K562 (cell line): ENCODE measurements around the gene AKR1D1. TPM values are rescaled to one million over a fixed set of nuclear protein-coding genes. Genes with fewer than 3 reads are reported as not detected.

ENCODE experiments used
- ATAC-seq: fragments of 200-7000 bp; cut with Tn5 transposase; 3 replicates; pipeline ENCODE4 v1.9.1; 2020; ENCODE audit warnings: moderate library complexity
- BruUV-seq: library from RNA; stranded (reverse); fragments of 400-500 nt; replicated peaks from 2 replicates; lab custom pipeline; 2021; lab: Mats Ljungman, UMichigan
- CTCF ChIA-PET: fragments of 300-600 bp; formaldehyde crosslinking; extraction: SDS; loops from one replicate; lab custom pipeline; 2021; ENCODE audit warnings: low intra/inter-chr PET ratio; lab: Yijun Ruan, JAX
- POLR2A ChIA-PET: fragments of 300-600, 350-650 bp; sonication (Branson Sonifier 250); formaldehyde crosslinking; extraction: SDS; loops from one replicate; lab custom pipeline; 2021; ENCODE audit warnings: antibody characterized with exemption, inconsistent platforms; lab: Yijun Ruan, JAX
- DNase-seq, 4 experiments: peaks; one replicate each; pipeline versions ENCODE4 v3.0.0 to v3.0.0-alpha.2; 2011 to 2018; ENCODE audit warnings: low spot score in 3 of 4, mixed read lengths in 3 of 4; ENCODE audit errors: extremely low read depth in 1 of 4
- FAIRE-seq: peaks from 2 replicates; lab custom pipeline; 2011; peaks lifted over from hg19 to GRCh38; lab: Jason Lieb, UNC
- H2AFZ ChIP-seq: 2 replicates; pipeline ENCODE4 v1.6.0; 2011; ENCODE audit warnings: low read depth, low read length, control low read depth, inconsistent platforms
- H3K27ac ChIP-seq: fragments of 200-600 bp; 3 replicates; pipeline ENCODE4 v1.8.0; 2011; ENCODE audit warnings: low read depth, mild to moderate bottlenecking, control low read depth, inconsistent platforms, low read length, moderate library complexity, mixed read lengths; ENCODE audit errors: extremely low read depth
- H3K27me3 ChIP-seq, 2 experiments: fragments of 300-600 bp in 1 of 2; 2 replicates in 1 of 2; 3 replicates in 1 of 2; pipeline versions ENCODE4 v1.6.0 to v1.8.0; 2011; ENCODE audit warnings: inconsistent platforms in 2 of 2, low read length in 2 of 2, mild to moderate bottlenecking in 1 of 2, mixed read lengths in 1 of 2, moderate library complexity in 1 of 2; ENCODE audit not compliant: control insufficient read depth in 2 of 2, insufficient read depth in 2 of 2
- H3K36me3 ChIP-seq: fragments of 300-600 bp; 3 replicates; pipeline ENCODE4 v1.8.0; 2011; ENCODE audit warnings: mild to moderate bottlenecking, low read length, inconsistent platforms; ENCODE audit not compliant: control insufficient read depth, insufficient read depth
- H3K4me1 ChIP-seq, 2 experiments: fragments of 200-600 bp in 1 of 2; replicated peaks in 1 of 2; 2 replicates in 1 of 2; 3 replicates in 1 of 2; pipeline versions ENCODE4 v1.5.1 to v1.8.0; 2011; ENCODE audit warnings: inconsistent platforms in 2 of 2, low read length in 2 of 2, mild to moderate bottlenecking in 1 of 2, mixed read lengths in 1 of 2, moderate library complexity in 1 of 2; ENCODE audit not compliant: control insufficient read depth in 2 of 2, insufficient read depth in 2 of 2
- H3K4me2 ChIP-seq: 2 replicates; pipeline ENCODE4 v1.6.1; 2011; ENCODE audit warnings: low read length, control low read depth, inconsistent platforms, mixed read lengths; ENCODE audit not compliant: insufficient read depth
- H3K4me3 ChIP-seq: fragments of 200-600 bp; sonication (generic), shearing (Covaris generic); 2 replicates; pipeline ENCODE4 v1.5.1; 2016; ENCODE audit warnings: control low read depth, inconsistent platforms
- H3K79me2 ChIP-seq: fragments of 200-600 bp; 3 replicates; pipeline ENCODE4 v1.8.0; 2011; ENCODE audit warnings: low read length, inconsistent platforms; ENCODE audit not compliant: control insufficient read depth, insufficient read depth
- H3K9ac ChIP-seq, 2 experiments: 2 replicates each; pipeline versions ENCODE4 v1.6.0 to v1.6.1; 2011; ENCODE audit warnings: low read depth in 2 of 2, low read length in 2 of 2, control low read depth in 1 of 2, inconsistent platforms in 1 of 2, mild to moderate bottlenecking in 1 of 2, mixed read lengths in 1 of 2; ENCODE audit not compliant: insufficient read depth in 1 of 2
- H3K9me1 ChIP-seq: one replicate; pipeline ENCODE4 v1.6.0; 2011; ENCODE audit warnings: inconsistent platforms, mild to moderate bottlenecking, low read length, moderate library complexity; ENCODE audit not compliant: control insufficient read depth, insufficient read depth
- H3K9me3 ChIP-seq: replicated peaks from 2 replicates; pipeline ENCODE4 v1.5.1; 2011; ENCODE audit warnings: low read depth, low read length, inconsistent platforms; ENCODE audit not compliant: control insufficient read depth, insufficient read depth
- H4K20me1 ChIP-seq: replicated peaks from 2 replicates; pipeline ENCODE4 v1.6.1; 2011; ENCODE audit warnings: low read length, inconsistent platforms, mixed read lengths; ENCODE audit not compliant: control insufficient read depth, insufficient read depth
- PHF21A ChIP-seq: fragments of 450-650 bp; IDR thresholded peaks from 2 replicates; pipeline ENCODE4 v1.6.1; 2017; ENCODE audit warnings: low read depth, borderline replicate concordance
- SMARCE1 ChIP-seq: fragments of 450-650 bp; IDR thresholded peaks from 2 replicates; pipeline ENCODE4 v1.7.1; 2016; ENCODE audit warnings: mild to moderate bottlenecking
- SNIP1 ChIP-seq: fragments of 450-650 bp; IDR thresholded peaks from 2 replicates; pipeline ENCODE4 v1.7.1; 2017; ENCODE audit warnings: low read depth, mild to moderate bottlenecking
- THAP7 ChIP-seq: fragments of 250-450 bp; sonication (Bioruptor Pico); IDR thresholded peaks from 2 replicates; pipeline ENCODE4 v1.5.0; 2021
- ZNF282 ChIP-seq: sonication (generic); formaldehyde crosslinking; IDR thresholded peaks from 2 replicates; pipeline ENCODE4 v1.8.1; 2023; ENCODE audit warnings: missing genetic modification reagents
- WGBS: fragments of 100-300 bp; shearing (Covaris generic); methylation state at CpG from one replicate; pipeline ENCODE4 v1.1.6; 2016; ENCODE audit warnings: low coverage, mixed read lengths; ENCODE audit not compliant: insufficient coverage; ENCODE audit errors: missing lambda C conversion rate; 5-methylcytosine and 5-hydroxymethylcytosine counted together
- in situ Hi-C: fragments of 300-500 bp; cut with MboI; formaldehyde crosslinking; loops from 4 replicates; pipeline ENCODE4 v1.15.0; 2018; ENCODE audit warnings: inconsistent platforms, mixed read lengths
- intact Hi-C: fragments of 100-400 bp; cut with micrococcal nuclease; formaldehyde crosslinking; loops from 2 replicates; pipeline ENCODE4 v1.14.2; 2022
- polyA plus RNA-seq, 8 experiments: library from polyadenylated mRNA; depleted of rRNA in 4 of 8; stranded (reverse) in 5 of 8; unstranded in 3 of 8; fragments of >200 nt; fragmentation: Nextera tagmentation in 2 of 8; fragmentation: Illumina TruSeq in 1 of 8; extraction: Ambion mirVana in 2 of 8; extraction: Trizol in 1 of 8; gene quantifications; 2 replicates each; pipeline versions ENCODE4 v1.2.1 to v1.2.3, GENCODE V29; 2011 to 2014; ENCODE audit warnings: inconsistent platforms in 1 of 8, missing spikeins in 1 of 8
- total RNA-seq, 7 experiments: library from RNA; depleted of rRNA in 6 of 7; stranded (reverse); fragments of >200 nt in 6 of 7; fragmentation: Illumina TruSeq in 2 of 7; extraction: Trizol in 2 of 7; gene quantifications; 2 replicates each; pipeline versions ENCODE4 v1.2.1 to v1.2.3, GENCODE V29; 2011 to 2021; ENCODE audit warnings: low replicate concordance in 1 of 7
- TF ChIP-seq, protein P1 (sequence below): fragments of 150-350 bp; IDR thresholded peaks from 2 replicates; pipeline ENCODE4 v1.6.1; 2014; ENCODE audit warnings: low read depth, mild to moderate bottlenecking, low read length, borderline replicate concordance

AKR1D1 gene
- total and polyA plus RNA-seq, 9 of the 15 experiments (the other 6 are each of a cell fraction or from before 2014, with no cell fraction given), result not detected

GRCh38 chr7:138105221-138105620, 29.0 kb downstream of the AKR1D1 start:
- BruUV-seq, result no TSS peak
- no peaks in the 10 kb centered on the region for H4K20me1 ChIP-seq
- no peak overlapping the region for H3K4me2 ChIP-seq
- in situ Hi-C loops (no loop called here), intact Hi-C loops (no loop called here)
- FAIRE-seq (no peak), DNase-seq (no peak), ATAC-seq (peak; percentile 52; the same call in 2 of the 3 replicates)
- H3K27ac ChIP-seq, result no peak overlapping the region
- no peaks in the 10 kb centered on the region for H3K9me1 ChIP-seq
- WGBS, result 1% methylated on average over 5 of the region's 5 CpGs
- TF ChIP-seq, protein P1, sequence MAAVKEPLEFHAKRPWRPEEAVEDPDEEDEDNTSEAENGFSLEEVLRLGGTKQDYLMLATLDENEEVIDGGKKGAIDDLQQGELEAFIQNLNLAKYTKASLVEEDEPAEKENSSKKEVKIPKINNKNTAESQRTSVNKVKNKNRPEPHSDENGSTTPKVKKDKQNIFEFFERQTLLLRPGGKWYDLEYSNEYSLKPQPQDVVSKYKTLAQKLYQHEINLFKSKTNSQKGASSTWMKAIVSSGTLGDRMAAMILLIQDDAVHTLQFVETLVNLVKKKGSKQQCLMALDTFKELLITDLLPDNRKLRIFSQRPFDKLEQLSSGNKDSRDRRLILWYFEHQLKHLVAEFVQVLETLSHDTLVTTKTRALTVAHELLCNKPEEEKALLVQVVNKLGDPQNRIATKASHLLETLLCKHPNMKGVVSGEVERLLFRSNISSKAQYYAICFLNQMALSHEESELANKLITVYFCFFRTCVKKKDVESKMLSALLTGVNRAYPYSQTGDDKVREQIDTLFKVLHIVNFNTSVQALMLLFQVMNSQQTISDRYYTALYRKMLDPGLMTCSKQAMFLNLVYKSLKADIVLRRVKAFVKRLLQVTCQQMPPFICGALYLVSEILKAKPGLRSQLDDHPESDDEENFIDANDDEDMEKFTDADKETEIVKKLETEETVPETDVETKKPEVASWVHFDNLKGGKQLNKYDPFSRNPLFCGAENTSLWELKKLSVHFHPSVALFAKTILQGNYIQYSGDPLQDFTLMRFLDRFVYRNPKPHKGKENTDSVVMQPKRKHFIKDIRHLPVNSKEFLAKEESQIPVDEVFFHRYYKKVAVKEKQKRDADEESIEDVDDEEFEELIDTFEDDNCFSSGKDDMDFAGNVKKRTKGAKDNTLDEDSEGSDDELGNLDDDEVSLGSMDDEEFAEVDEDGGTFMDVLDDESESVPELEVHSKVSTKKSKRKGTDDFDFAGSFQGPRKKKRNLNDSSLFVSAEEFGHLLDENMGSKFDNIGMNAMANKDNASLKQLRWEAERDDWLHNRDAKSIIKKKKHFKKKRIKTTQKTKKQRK, result no peak
- no peak for TF ChIP-seq ZNF282 (CRISPR knock-in tag)
- no peak for TF ChIP-seq PHF21A
- TF ChIP-seq SNIP1, result no peak
- no peak for TF ChIP-seq SMARCE1
- TF ChIP-seq THAP7 (CRISPR knock-in tag), result no peak
- H3K4me3 ChIP-seq, result no peak overlapping the region
- POLR2A ChIA-PET, result interaction anchor here (0.6 to 0.8 kb wide), 2 partner anchors 14 to 371 kb away, joined by 3 to 4 read pairs; no protein-coding TSS in a partner anchor
- H3K79me2 ChIP-seq, result no peaks in the 10 kb centered on the region
- peaks cover 0 to 14% of the 10 kb centered on the region in 2 experiments; a peak in 2 of 5 replicates for H3K27me3 ChIP-seq
- H3K9ac ChIP-seq, result no peak overlapping the region
- CTCF ChIA-PET, result no interaction called here
- no peaks in the 10 kb centered on the region for H3K36me3 ChIP-seq
- no peak overlapping the region for H2AFZ ChIP-seq
- H3K9me3 ChIP-seq, result no peaks in the 10 kb centered on the region
- no peaks in the 10 kb centered on the region for H3K4me1 ChIP-seq
